ENCODE measurements around the gene NAA35. TPM values are rescaled to one million over a fixed set of nuclear protein-coding genes. Genes with fewer than 3 reads are reported as not detected.

Gene NAA35
- total RNA-seq, 1 experiment from 2014 or later, result 12.2 TPM

- BruUV-seq (replicated peaks), result no TSS peak
- DNase-seq, result no peak
- no peak overlapping the region for H3K9ac ChIP-seq (ENCODE audit: low read length)
- ChIA-PET POLR2A (ENCODE audit: unreplicated experiment) (no interaction called here), CTCF (no interaction called here)
- no peaks in the 10 kb centered on the region for H3K4me1 ChIP-seq (ENCODE audit: insufficient read depth, low read length)
- H3K9me3 ChIP-seq (ENCODE audit: low read length), result no peaks in the 10 kb centered on the region
- H2AFZ ChIP-seq (ENCODE audit: low read length), result no peak overlapping the region
- no peak overlapping the region for H3K4me2 ChIP-seq (ENCODE audit: low read length)
- intact Hi-C loops (cut with micrococcal nuclease), result no loop called here
- H3K79me2 ChIP-seq (ENCODE audit: low read length), result peaks cover 12% of the 10 kb centered on the region
- no peaks in the 10 kb centered on the region for H3K9me2 ChIP-seq (replicated peaks; ENCODE audit: low read length)
- ATAC-seq, result no peak
- TF ChIP-seq CTCF (conservative IDR thresholded peaks at IDR 0.05; ENCODE audit: low read depth, low read length) (no peak), EZH2 (IDR thresholded peaks at IDR 0.05; ENCODE audit: low read length, unreplicated experiment) (no peak), EZH2phosphoT487 (IDR thresholded peaks at IDR 0.05; ENCODE audit: borderline replicate concordance, low read length) (no peak)
- H3K27me3 ChIP-seq (ENCODE audit: low read length), result no peaks in the 10 kb centered on the region
- H4K20me1 ChIP-seq (ENCODE audit: low read length), result no peaks in the 10 kb centered on the region
- no peaks in the 10 kb centered on the region for H3F3A ChIP-seq (ENCODE audit: low read length, unreplicated experiment)
- H3K4me3 ChIP-seq (ENCODE audit: low read length), result no peak overlapping the region
- no peak overlapping the region for H3K27ac ChIP-seq (ENCODE audit: low read length)
- H3K36me3 ChIP-seq (ENCODE audit: low read depth, low read length), result peaks cover 7% of the 10 kb centered on the region
These were observed 19.7 kb downstream of the NAA35 start for GRCh38 chr9:85960688-85961093.

GRCh38 chr9:85964526-85964925 is 23.6 kb downstream of the NAA35 start:
- CTCF ChIA-PET, result no interaction called here
- peaks cover 7% of the 10 kb centered on the region for H3K36me3 ChIP-seq (ENCODE audit: low read depth, low read length)
- intact Hi-C loops (cut with micrococcal nuclease), result no loop called here

GRCh38 chr9:85964949-85965348 is 24.0 kb downstream of the NAA35 start:
- no peaks in the 10 kb centered on the region for H3K79me2 ChIP-seq (ENCODE audit: low read length)
- H3K4me1 ChIP-seq (ENCODE audit: insufficient read depth, low read length), result no peaks in the 10 kb centered on the region
- no peak overlapping the region for H3K9ac ChIP-seq (ENCODE audit: low read length)
- TF ChIP-seq CTCF (conservative IDR thresholded peaks at IDR 0.05; ENCODE audit: low read depth, low read length), result no peak
- TF ChIP-seq EZH2phosphoT487 (IDR thresholded peaks at IDR 0.05; ENCODE audit: borderline replicate concordance, low read length), result no peak
- no peak for TF ChIP-seq EZH2 (IDR thresholded peaks at IDR 0.05; ENCODE audit: low read length, unreplicated experiment)
- CTCF ChIA-PET, result no interaction called here
- H4K20me1 ChIP-seq (ENCODE audit: low read length), result no peaks in the 10 kb centered on the region
- POLR2A ChIA-PET (ENCODE audit: unreplicated experiment), result no interaction called here
- no peak overlapping the region for H3K27ac ChIP-seq (ENCODE audit: low read length)
- no peaks in the 10 kb centered on the region for H3K9me3 ChIP-seq (ENCODE audit: low read length)
- intact Hi-C loops (cut with micrococcal nuclease), result no loop called here
- H3K9me2 ChIP-seq (replicated peaks; ENCODE audit: low read length), result no peaks in the 10 kb centered on the region
- no peak overlapping the region for H3K4me3 ChIP-seq (ENCODE audit: low read length)
- no peaks in the 10 kb centered on the region for H3F3A ChIP-seq (ENCODE audit: low read length, unreplicated experiment)
- no peak overlapping the region for H2AFZ ChIP-seq (ENCODE audit: low read length)
- DNase-seq (no peak), ATAC-seq (no peak)
- no peaks in the 10 kb centered on the region for H3K27me3 ChIP-seq (ENCODE audit: low read length)
- peaks cover 5% of the 10 kb centered on the region; the same call in 1 of the 2 replicates for H3K36me3 ChIP-seq (ENCODE audit: low read depth, low read length)
- no TSS peak for BruUV-seq (replicated peaks)
- no peak overlapping the region for H3K4me2 ChIP-seq (ENCODE audit: low read length)

More at GRCh38 chr9:85964526-85964925, 23.6 kb downstream of the NAA35 start:
- no peaks in the 10 kb centered on the region for H3K4me1 ChIP-seq (ENCODE audit: insufficient read depth, low read length)
- TF ChIP-seq EZH2 (IDR thresholded peaks at IDR 0.05; ENCODE audit: low read length, unreplicated experiment) (no peak), CTCF (conservative IDR thresholded peaks at IDR 0.05; ENCODE audit: low read depth, low read length) (no peak), EZH2phosphoT487 (IDR thresholded peaks at IDR 0.05; ENCODE audit: borderline replicate concordance, low read length) (no peak)
- POLR2A ChIA-PET (ENCODE audit: unreplicated experiment), result no interaction called here
- H3K79me2 ChIP-seq (ENCODE audit: low read length), result no peaks in the 10 kb centered on the region
- H3F3A ChIP-seq (ENCODE audit: low read length, unreplicated experiment), result no peaks in the 10 kb centered on the region
- no peaks in the 10 kb centered on the region for H3K9me3 ChIP-seq (ENCODE audit: low read length)
- H3K27me3 ChIP-seq (ENCODE audit: low read length), result no peaks in the 10 kb centered on the region
- no peaks in the 10 kb centered on the region for H4K20me1 ChIP-seq (ENCODE audit: low read length)
- no peaks in the 10 kb centered on the region for H3K9me2 ChIP-seq (replicated peaks; ENCODE audit: low read length)
- no peak overlapping the region for H3K9ac ChIP-seq (ENCODE audit: low read length)
- ATAC-seq (no peak), DNase-seq (no peak)
- no peak overlapping the region for H3K4me3 ChIP-seq (ENCODE audit: low read length)
- H3K27ac ChIP-seq (ENCODE audit: low read length), result no peak overlapping the region
- no peak overlapping the region for H3K4me2 ChIP-seq (ENCODE audit: low read length)
- no TSS peak for BruUV-seq (replicated peaks)
- no peak overlapping the region for H2AFZ ChIP-seq (ENCODE audit: low read length)
